Trophoblast cell (in vitro differentiated cells and primary cell): ENCODE results near the gene AQP5. TPM values are rescaled to one million over a fixed set of nuclear protein-coding genes. Genes with fewer than 3 reads are reported as not detected.
A peak's percentile ranks its signal among the peaks of the same experiment; 100 is the strongest.

Experiments
- DNase-seq, 2 donors: peaks; one replicate each; pipeline ENCODE4 v3.0.0-alpha.2; 2016
- H2AFZ ChIP-seq: 2 replicates; pipeline ENCODE4 v1.6.1; 2013; ENCODE audit warnings: low read length, moderate library complexity, mild to moderate bottlenecking; ENCODE audit not compliant: insufficient read depth, poor library complexity
- H2AK5ac ChIP-seq: 2 replicates; pipeline ENCODE4 v1.6.1; 2013; ENCODE audit warnings: mild to moderate bottlenecking, low read length
- H2BK120ac ChIP-seq: 2 replicates; pipeline ENCODE4 v1.6.1; 2013; ENCODE audit warnings: low read length, mild to moderate bottlenecking, moderate library complexity; ENCODE audit not compliant: insufficient read depth, poor library complexity
- H2BK12ac ChIP-seq: 2 replicates; pipeline ENCODE4 v1.6.1; 2013; ENCODE audit warnings: mild to moderate bottlenecking, low read length, moderate library complexity
- H2BK5ac ChIP-seq: 2 replicates; pipeline ENCODE4 v1.6.1; 2013; ENCODE audit warnings: low read length, low read depth, moderate library complexity, mild to moderate bottlenecking; ENCODE audit not compliant: poor library complexity
- H3K14ac ChIP-seq: 2 replicates; pipeline ENCODE4 v1.6.1; 2013; ENCODE audit warnings: mild to moderate bottlenecking, low read length
- H3K18ac ChIP-seq: 2 replicates; pipeline ENCODE4 v1.6.1; 2013; ENCODE audit warnings: mild to moderate bottlenecking, low read length
- H3K23ac ChIP-seq: 2 replicates; pipeline ENCODE4 v1.6.1; 2013; ENCODE audit warnings: low read length
- H3K27ac ChIP-seq: 2 replicates; pipeline ENCODE4 v1.5.1; 2013; ENCODE audit warnings: low read depth, mild to moderate bottlenecking, inconsistent platforms, low read length, moderate library complexity
- H3K27me3 ChIP-seq: 2 replicates; pipeline ENCODE4 v1.6.1; 2013; ENCODE audit warnings: inconsistent platforms, mild to moderate bottlenecking, low read length, moderate library complexity; ENCODE audit not compliant: insufficient read depth
- H3K36me3 ChIP-seq, 2 experiments: 1 replicate in 1 of 2; 2 replicates in 1 of 2; pipeline ENCODE4 v1.6.1; 2013; ENCODE audit warnings: low read length in 2 of 2, mild to moderate bottlenecking in 2 of 2, moderate library complexity in 1 of 2; ENCODE audit not compliant: insufficient read depth in 2 of 2, control insufficient read depth in 1 of 2
- H3K4ac ChIP-seq: 2 replicates; pipeline ENCODE4 v1.6.1; 2013; ENCODE audit warnings: low read depth, mild to moderate bottlenecking, low read length, moderate library complexity
- H3K4me1 ChIP-seq, 2 experiments: 1 replicate in 1 of 2; 2 replicates in 1 of 2; pipeline ENCODE4 v1.6.1; 2013; ENCODE audit warnings: low read length in 2 of 2, mild to moderate bottlenecking in 2 of 2, moderate library complexity in 1 of 2; ENCODE audit not compliant: insufficient read depth in 2 of 2, control insufficient read depth in 1 of 2
- H3K4me2 ChIP-seq: 2 replicates; pipeline ENCODE4 v1.6.1; 2013; ENCODE audit warnings: inconsistent platforms, mild to moderate bottlenecking, low read length, moderate library complexity
- H3K4me3 ChIP-seq: 2 replicates; pipeline ENCODE4 v1.5.1; 2013; ENCODE audit warnings: mild to moderate bottlenecking, low read depth, low read length, inconsistent platforms
- H3K79me1 ChIP-seq: one replicate; pipeline ENCODE4 v1.6.1; 2013; ENCODE audit warnings: low read length
- H3K79me2 ChIP-seq: 2 replicates; pipeline ENCODE4 v1.6.1; 2013; ENCODE audit warnings: low read length, mild to moderate bottlenecking; ENCODE audit not compliant: control insufficient read depth, insufficient read depth, poor library complexity
- H3K9ac ChIP-seq: 2 replicates; pipeline ENCODE4 v1.6.1; 2013; ENCODE audit warnings: mild to moderate bottlenecking, low read length
- H3K9me3 ChIP-seq: 2 replicates; pipeline ENCODE4 v1.6.1; 2013; ENCODE audit warnings: low read depth, mild to moderate bottlenecking, control low read depth, inconsistent platforms, low read length; ENCODE audit not compliant: insufficient read depth
- H4K12ac ChIP-seq: 2 replicates; pipeline ENCODE4 v1.6.1; 2013; ENCODE audit warnings: low read depth, mild to moderate bottlenecking, low read length, moderate library complexity
- H4K8ac ChIP-seq: 2 replicates; pipeline ENCODE4 v1.6.1; 2013; ENCODE audit warnings: low read depth, mild to moderate bottlenecking, low read length, moderate library complexity
- H4K91ac ChIP-seq: one replicate; pipeline ENCODE4 v1.6.1; 2013; ENCODE audit warnings: low read depth, mild to moderate bottlenecking, low read length, moderate library complexity
- WGBS: extraction: QIAGEN DNeasy Blood & Tissue Kit; methylation state at CpG from one replicate; pipeline ENCODE4 v1.1.7; 2013; ENCODE audit warnings: missing lambda C conversion rate; ENCODE audit not compliant: insufficient read length, insufficient coverage; ENCODE audit errors: extremely low coverage; 5-methylcytosine and 5-hydroxymethylcytosine counted together
- polyA plus RNA-seq: library from polyadenylated mRNA; stranded (reverse); fragments of 200-250 nt; gene quantifications from 2 replicates; pipeline ENCODE4 v1.2.3, GENCODE V29; 2013

The AQP5 gene
- not detected in 2 replicates for polyA plus RNA-seq

- Histone ChIP-seq H3K9ac (no peak within 1 kb of the TSS), H3K18ac (no peak within 1 kb of the TSS), H3K27ac (no peak within 1 kb of the TSS), H4K91ac (no peak within 1 kb of the TSS), H3K23ac (no peak within 1 kb of the TSS), H2BK120ac (no peak within 1 kb of the TSS), H2BK12ac (no peak within 1 kb of the TSS), H4K12ac (no peak within 1 kb of the TSS), H2AK5ac (no peak within 1 kb of the TSS), H3K79me2 (no peaks in the 10 kb centered on the region), H3K4me1 (no peaks in the 10 kb centered on the region), H3K14ac (no peak within 1 kb of the TSS), H4K8ac (no peak within 1 kb of the TSS), H3K4me2 (peak within 1 kb of the TSS; percentile 60), H2AFZ (no peak within 1 kb of the TSS), H3K4ac (no peak within 1 kb of the TSS), H3K79me1 (no peaks in the 10 kb centered on the region), H3K36me3 (no peaks in the 10 kb centered on the region), H3K4me3 (peak within 1 kb of the TSS; percentile 35), H3K9me3 (peaks cover 2% of the 10 kb centered on the region), H2BK5ac (no peak within 1 kb of the TSS), H3K27me3 (peaks cover 63% of the 10 kb centered on the region)
- peak in 1 of 2 donors; percentile 7 for DNase-seq
- WGBS: no CpG with 5 or more reads among the region's 111 CpGs
Measured at GRCh38 chr12:49961111-49961922, at the start of gene AQP5. AQP5 (plus strand) TSS chr12:49961872; CDS start chr12:49962018, 146 bp downstream.

- Histone ChIP-seq H3K18ac (no peak overlapping the region), H3K4me2 (no peak overlapping the region), H2AFZ (no peak overlapping the region), H4K91ac (no peak overlapping the region), H3K9ac (no peak overlapping the region), H4K8ac (no peak overlapping the region), H3K27ac (no peak overlapping the region), H3K27me3 (no peaks in the 10 kb centered on the region), H3K14ac (no peak overlapping the region), H3K79me2 (no peaks in the 10 kb centered on the region), H3K79me1 (no peaks in the 10 kb centered on the region), H2BK5ac (no peak overlapping the region), H2BK12ac (no peak overlapping the region), H3K23ac (no peak overlapping the region), H4K12ac (no peak overlapping the region), H3K4me3 (no peak overlapping the region), H3K4me1 (no peaks in the 10 kb centered on the region), H3K4ac (no peak overlapping the region), H3K9me3 (peaks cover 1% of the 10 kb centered on the region), H3K36me3 (no peaks in the 10 kb centered on the region), H2AK5ac (no peak overlapping the region), H2BK120ac (no peak overlapping the region)
- no peak for DNase-seq
- no CpG with 5 or more reads among the region's 16 CpGs for WGBS
Measured at GRCh38 chr12:49912345-49913255, 49.1 kb upstream of the AQP5 start.

- Histone ChIP-seq H3K27me3 (no peaks in the 10 kb centered on the region), H3K18ac (no peak overlapping the region), H2BK5ac (no peak overlapping the region), H3K4me3 (no peak overlapping the region), H3K27ac (no peak overlapping the region), H3K79me1 (no peaks in the 10 kb centered on the region), H3K9ac (no peak overlapping the region), H2AFZ (no peak overlapping the region), H3K4me2 (no peak overlapping the region), H4K91ac (no peak overlapping the region), H4K12ac (no peak overlapping the region), H3K36me3 (no peaks in the 10 kb centered on the region), H2BK12ac (no peak overlapping the region), H3K14ac (no peak overlapping the region), H3K9me3 (peaks cover 1% of the 10 kb centered on the region), H2AK5ac (no peak overlapping the region), H3K79me2 (no peaks in the 10 kb centered on the region), H3K4me1 (no peaks in the 10 kb centered on the region), H3K23ac (no peak overlapping the region), H3K4ac (no peak overlapping the region), H4K8ac (no peak overlapping the region), H2BK120ac (no peak overlapping the region)
- no peak for DNase-seq
- WGBS: no CpG with 5 or more reads among the region's 8 CpGs
Measured at GRCh38 chr12:49916129-49916919, 45.3 kb upstream of the AQP5 start.

GRCh38 chr12:49917166-49917787 lies 44.4 kb upstream of the AQP5 start:
- WGBS: no CpG with 5 or more reads among the region's 12 CpGs
- no peak overlapping the region for H3K9ac ChIP-seq
- H3K4me2 ChIP-seq: no peak overlapping the region
- H4K8ac ChIP-seq: no peak overlapping the region
- H2AFZ ChIP-seq: no peak overlapping the region
- H3K79me2 ChIP-seq: no peaks in the 10 kb centered on the region
- H3K4me1 ChIP-seq: no peaks in the 10 kb centered on the region
- H3K4ac ChIP-seq: no peak overlapping the region
- H3K36me3 ChIP-seq: no peaks in the 10 kb centered on the region
- no peak overlapping the region for H3K14ac ChIP-seq
- DNase-seq: no peak
- H4K12ac ChIP-seq: no peak overlapping the region
- H3K27me3 ChIP-seq: no peaks in the 10 kb centered on the region
- no peak overlapping the region for H3K23ac ChIP-seq
- H2BK12ac ChIP-seq: no peak overlapping the region
- no peak overlapping the region for H2AK5ac ChIP-seq
- H3K9me3 ChIP-seq: peaks cover 1% of the 10 kb centered on the region
- no peak overlapping the region for H3K27ac ChIP-seq
- no peak overlapping the region for H2BK120ac ChIP-seq
- H4K91ac ChIP-seq: no peak overlapping the region
- no peak overlapping the region for H3K4me3 ChIP-seq
- H3K18ac ChIP-seq: no peak overlapping the region
- no peaks in the 10 kb centered on the region for H3K79me1 ChIP-seq
- no peak overlapping the region for H2BK5ac ChIP-seq
